ENCODE results near the gene SH2D7. TPM values are rescaled to one million over a fixed set of nuclear protein-coding genes. Genes with fewer than 3 reads are reported as not detected.
A peak's percentile ranks its signal among the peaks of the same experiment; 100 is the strongest.

SH2D7 gene
- polyA plus RNA-seq, 2 of the 4 experiments (the other 2 are of a cell fraction), result not detected

- H3K4me3 ChIP-seq, result no peak overlapping the region
- FAIRE-seq (no peak), ATAC-seq (no peak), DNase-seq (ENCODE audit: low read depth in 1 of 2, low spot score in 1 of 2) (no peak)
- no peak overlapping the region for H3K4me2 ChIP-seq
- no peaks in the 10 kb centered on the region for H3K9me3 ChIP-seq
- peaks cover 16% of the 10 kb centered on the region for H3K4me1 ChIP-seq
- TF ChIP-seq RCOR1 (IDR thresholded peaks at IDR 0.05; ENCODE audit: low read depth, low read length) (no peak), E2F6 (IDR thresholded peaks at IDR 0.05; ENCODE audit: borderline replicate concordance, low read depth) (no peak), EP300 (IDR thresholded peaks at IDR 0.05) (no peak), CEBPB (IDR thresholded peaks at IDR 0.05) (peak; percentile 63 to 87; a peak in 3 of 4 replicates), RARB (CRISPR knock-in tag; IDR thresholded peaks at IDR 0.05) (no peak), JUN (IDR thresholded peaks at IDR 0.05) (no peak)
- no peak overlapping the region for H3K27ac ChIP-seq
- CTCF ChIA-PET, result interaction anchor here (1.1 to 6.9 kb wide), 9 partner anchors 9 to 96 kb away, joined by 3 to 54 read pairs (median 3); partner anchors contain the start of gene CIB2
- 90% methylated on average over 4 of the region's 4 CpGs for WGBS (ENCODE audit: missing lambda C conversion rate)
- POLR2A ChIA-PET, result no interaction called here
Measured at GRCh38 chr15:78146425-78147154, 54.2 kb downstream of the SH2D7 start.

GRCh38 chr15:78147566-78147965 is 55.2 kb downstream of the SH2D7 start:
- ChIA-PET CTCF (interaction anchor here (0.8 to 6.9 kb wide), 14 partner anchors 9 to 188 kb away, joined by 3 to 54 read pairs (median 4); partner anchors contain the start of gene CIB2), POLR2A (interaction anchor here (2.4 to 3.4 kb wide), 2 partner anchors 17 to 152 kb away, joined by 12 to 16 read pairs; partner anchors contain the start of genes CIB2 and SKIC8)
- DNase-seq (ENCODE audit: low read depth in 1 of 2, low spot score in 1 of 2) (no peak), FAIRE-seq (no peak), ATAC-seq (no peak)
- TF ChIP-seq HMGXB4 (CRISPR knock-in tag; IDR thresholded peaks at IDR 0.05; ENCODE audit: borderline replicate concordance) (no peak), MYC (IDR thresholded peaks at IDR 0.05; ENCODE audit: borderline replicate concordance, low read length) (no peak), CTCF (IDR thresholded peaks at IDR 0.05) (no peak), ZSCAN20 (CRISPR knock-in tag; IDR thresholded peaks at IDR 0.05) (no peak)
- H3K4me1 ChIP-seq, result peaks cover 16% of the 10 kb centered on the region
- H3K4me2 ChIP-seq, result no peak overlapping the region; the same call in 2 of the 3 replicates
- 95% methylated on average over 6 of the region's 6 CpGs for WGBS (ENCODE audit: missing lambda C conversion rate)
- no peak overlapping the region for H3K4me3 ChIP-seq
- H3K9me3 ChIP-seq, result no peaks in the 10 kb centered on the region
- peak overlapping the region in 1 of 2 experiments; percentile 84; a peak in 2 of 6 replicates for H3K27ac ChIP-seq

- no peaks in the 10 kb centered on the region for H3K9me3 ChIP-seq
- peak overlapping the region; percentile 80 to 84 for H3K27ac ChIP-seq
- H3K4me2 ChIP-seq, result peak overlapping the region; percentile 78
- FAIRE-seq, result no peak
- POLR2A ChIA-PET, result interaction anchor here (0.6 to 3.4 kb wide), 12 partner anchors 9 to 1591 kb away, joined by 3 to 16 read pairs (median 6); partner anchors contain the start of genes CIB2, PSMA4 and SKIC8
- 11% methylated on average over 14 of the region's 14 CpGs for WGBS (ENCODE audit: missing lambda C conversion rate)
- no peak for DNase-seq (ENCODE audit: low read depth in 1 of 2, low spot score in 1 of 2)
- no peak for TF ChIP-seq E2F6 (IDR thresholded peaks at IDR 0.05; ENCODE audit: borderline replicate concordance, low read depth)
- TF ChIP-seq MAZ (IDR thresholded peaks at IDR 0.05; ENCODE audit: borderline replicate concordance, low read depth, low read length), result no peak
- no peak for TF ChIP-seq FOSB (CRISPR knock-in tag; IDR thresholded peaks at IDR 0.05)
- peak; percentile 74; the same call in 1 of the 2 replicates for TF ChIP-seq PHF8 (IDR thresholded peaks at IDR 0.05; ENCODE audit: borderline replicate concordance, low read depth)
- no peak for TF ChIP-seq RCOR1 (IDR thresholded peaks at IDR 0.05; ENCODE audit: low read depth, low read length)
- TF ChIP-seq MAX (IDR thresholded peaks at IDR 0.05), result no peak
- no peak for TF ChIP-seq CHD4 (IDR thresholded peaks at IDR 0.05; ENCODE audit: borderline replicate concordance)
- no peak for TF ChIP-seq SREBF2 (IDR thresholded peaks at IDR 0.05)
- TF ChIP-seq JUN (IDR thresholded peaks at IDR 0.05), result peak in 1 of 2 experiments; percentile 76; a peak in 2 of 5 replicates
- no peak for TF ChIP-seq POLR2AphosphoS2 (conservative IDR thresholded peaks at IDR 0.05; ENCODE audit: low read length)
- no peak for TF ChIP-seq CBX2 (IDR thresholded peaks at IDR 0.05; ENCODE audit: borderline replicate concordance, low read depth)
- no peak for TF ChIP-seq FOXS1 (CRISPR knock-in tag; IDR thresholded peaks at IDR 0.05)
- TF ChIP-seq CEBPB (IDR thresholded peaks at IDR 0.05), result peak; percentile 50 to 64; a peak in 2 of 4 replicates
- no peak for TF ChIP-seq POLR2A (IDR thresholded peaks at IDR 0.05; ENCODE audit: low read length)
- TF ChIP-seq ELK1 (IDR thresholded peaks at IDR 0.05; ENCODE audit: low read depth, low read length), result no peak
- CTCF ChIA-PET, result interaction anchor here (0.6 to 6.9 kb wide), 16 partner anchors 9 to 454 kb away, joined by 3 to 54 read pairs (median 3); partner anchors contain the start of gene CIB2
- ATAC-seq, result peak in 1 of 2 experiments; percentile 57; a peak in 3 of 6 replicates
- peak overlapping the region; percentile 74 for H3K4me3 ChIP-seq
- H3K4me1 ChIP-seq, result peaks cover 16% of the 10 kb centered on the region
Measured at GRCh38 chr15:78148392-78149067, 56.2 kb downstream of the SH2D7 start.

Data from A549 (cell line).